ENCODE data around the gene SH3BP4. TPM values are rescaled to one million over a fixed set of nuclear protein-coding genes. Genes with fewer than 3 reads are reported as not detected.

The SH3BP4 gene
- total RNA-seq, 1 donor = 121 TPM

DNA sequence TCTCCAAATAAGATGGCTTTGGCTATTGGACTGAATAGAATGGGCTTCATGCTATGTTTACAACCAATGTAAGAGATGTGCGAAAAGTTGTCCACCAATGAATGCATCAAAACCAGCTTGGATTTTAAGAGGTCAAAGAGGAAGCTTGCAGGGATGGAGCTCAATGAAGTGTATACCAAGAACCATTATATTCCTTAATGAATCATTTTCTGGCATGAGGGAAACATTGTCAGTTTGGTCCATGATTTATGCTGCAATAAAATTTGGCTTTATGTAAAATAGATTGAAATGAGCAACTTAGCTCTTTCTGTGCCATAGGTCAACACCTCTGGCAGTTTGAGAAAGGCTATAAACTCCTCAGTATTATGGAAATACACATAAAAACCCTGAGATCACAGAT is 107.3 kb downstream of the SH3BP4 start:
- Histone ChIP-seq H3K79me2 (ENCODE audit: insufficient read depth, low read length) (no peaks in the 10 kb centered on the region), H3K36me3 (ENCODE audit: insufficient read depth, low read length) (peaks cover 25% of the 10 kb centered on the region), H4K20me1 (ENCODE audit: insufficient read depth, low read length) (peaks cover 7% of the 10 kb centered on the region), H3K4me2 (ENCODE audit: insufficient read depth, low read length) (no peak overlapping the region), H3K4me1 (ENCODE audit: insufficient read depth, low read length) (no peaks in the 10 kb centered on the region), H3K27ac (ENCODE audit: low read depth, low read length) (no peak overlapping the region), H3K9me3 (ENCODE audit: low read depth, low read length) (no peaks in the 10 kb centered on the region), H3K4me3 (ENCODE audit: insufficient read depth, low read length) (no peak overlapping the region), H3K27me3 (ENCODE audit: insufficient read depth, low read length) (no peaks in the 10 kb centered on the region), H2AFZ (ENCODE audit: low read length) (no peak overlapping the region)
- DNase-seq (ENCODE audit: insufficient read length, low spot score, missing footprints) = no peak
- TF ChIP-seq, protein P1, sequence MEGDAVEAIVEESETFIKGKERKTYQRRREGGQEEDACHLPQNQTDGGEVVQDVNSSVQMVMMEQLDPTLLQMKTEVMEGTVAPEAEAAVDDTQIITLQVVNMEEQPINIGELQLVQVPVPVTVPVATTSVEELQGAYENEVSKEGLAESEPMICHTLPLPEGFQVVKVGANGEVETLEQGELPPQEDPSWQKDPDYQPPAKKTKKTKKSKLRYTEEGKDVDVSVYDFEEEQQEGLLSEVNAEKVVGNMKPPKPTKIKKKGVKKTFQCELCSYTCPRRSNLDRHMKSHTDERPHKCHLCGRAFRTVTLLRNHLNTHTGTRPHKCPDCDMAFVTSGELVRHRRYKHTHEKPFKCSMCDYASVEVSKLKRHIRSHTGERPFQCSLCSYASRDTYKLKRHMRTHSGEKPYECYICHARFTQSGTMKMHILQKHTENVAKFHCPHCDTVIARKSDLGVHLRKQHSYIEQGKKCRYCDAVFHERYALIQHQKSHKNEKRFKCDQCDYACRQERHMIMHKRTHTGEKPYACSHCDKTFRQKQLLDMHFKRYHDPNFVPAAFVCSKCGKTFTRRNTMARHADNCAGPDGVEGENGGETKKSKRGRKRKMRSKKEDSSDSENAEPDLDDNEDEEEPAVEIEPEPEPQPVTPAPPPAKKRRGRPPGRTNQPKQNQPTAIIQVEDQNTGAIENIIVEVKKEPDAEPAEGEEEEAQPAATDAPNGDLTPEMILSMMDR (IDR thresholded peaks at IDR 0.05; ENCODE audit: extremely low read depth, low read depth, low read length) = no peak

DNA sequence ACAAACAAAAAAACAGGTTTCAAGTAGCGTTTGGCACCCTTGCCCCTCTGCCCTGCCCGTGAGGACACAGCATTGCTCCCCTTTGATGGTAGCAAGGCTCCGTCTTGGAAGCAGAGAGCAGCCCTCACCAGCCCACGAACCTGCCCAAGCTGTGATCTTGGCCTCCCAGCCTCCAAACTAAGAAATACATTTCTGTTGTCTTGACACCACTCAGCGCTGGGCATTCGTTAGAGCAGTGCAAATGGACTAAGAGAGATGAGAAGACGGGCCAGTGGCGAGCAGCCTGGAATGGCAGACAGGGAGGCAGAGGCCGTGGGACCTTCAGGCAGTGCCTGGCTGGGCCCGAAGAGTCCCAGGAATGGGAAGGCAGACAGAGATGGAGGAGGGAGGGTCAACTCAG is 109.8 kb downstream of the SH3BP4 start:
- no peak for DNase-seq (ENCODE audit: insufficient read length, low spot score, missing footprints)
- H3K4me3 ChIP-seq (ENCODE audit: insufficient read depth, low read length) = no peak overlapping the region
- no peak overlapping the region for H3K27ac ChIP-seq (ENCODE audit: low read depth, low read length)
- H3K79me2 ChIP-seq (ENCODE audit: insufficient read depth, low read length) = no peaks in the 10 kb centered on the region
- no peaks in the 10 kb centered on the region for H3K9me3 ChIP-seq (ENCODE audit: low read depth, low read length)
- H3K4me2 ChIP-seq (ENCODE audit: insufficient read depth, low read length) = no peak overlapping the region
- H4K20me1 ChIP-seq (ENCODE audit: insufficient read depth, low read length) = no peaks in the 10 kb centered on the region
- TF ChIP-seq, protein P1 (IDR thresholded peaks at IDR 0.05; ENCODE audit: extremely low read depth, low read depth, low read length) = no peak
- no peak overlapping the region for H2AFZ ChIP-seq (ENCODE audit: low read length)
- H3K4me1 ChIP-seq (ENCODE audit: insufficient read depth, low read length) = no peaks in the 10 kb centered on the region
- H3K36me3 ChIP-seq (ENCODE audit: insufficient read depth, low read length) = peaks cover under 1% of the 10 kb centered on the region
- no peaks in the 10 kb centered on the region for H3K27me3 ChIP-seq (ENCODE audit: insufficient read depth, low read length)

DNA sequence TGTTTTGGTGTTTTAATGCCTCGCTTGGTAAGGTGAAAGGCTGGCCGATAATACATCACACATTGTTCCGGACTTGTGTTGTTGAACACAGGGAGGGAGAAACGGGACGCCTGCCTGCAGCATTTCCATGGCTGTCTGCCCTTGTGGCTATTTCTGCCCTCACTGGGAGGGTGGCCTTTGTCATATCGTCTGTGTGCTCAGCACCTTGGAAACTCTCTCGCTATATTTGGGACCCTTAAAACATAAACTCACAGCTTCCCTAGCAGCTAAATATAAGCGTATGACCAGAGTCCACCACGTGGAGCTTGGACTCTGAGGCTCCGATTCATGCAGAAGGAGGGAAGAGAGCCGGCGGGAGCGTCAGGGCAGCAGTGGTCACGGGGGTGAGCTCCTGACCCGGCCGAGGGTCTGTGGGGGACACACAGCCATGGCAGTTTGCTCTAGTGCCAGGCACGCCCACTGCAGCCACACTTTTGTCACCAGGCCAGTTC is 111.7 kb downstream of the SH3BP4 start:
- Histone ChIP-seq H3K79me2 (ENCODE audit: insufficient read depth, low read length) (no peaks in the 10 kb centered on the region), H3K4me1 (ENCODE audit: insufficient read depth, low read length) (no peaks in the 10 kb centered on the region), H3K9me3 (ENCODE audit: low read depth, low read length) (no peaks in the 10 kb centered on the region), H3K4me3 (ENCODE audit: insufficient read depth, low read length) (no peak overlapping the region), H3K36me3 (ENCODE audit: insufficient read depth, low read length) (no peaks in the 10 kb centered on the region), H2AFZ (ENCODE audit: low read length) (no peak overlapping the region), H4K20me1 (ENCODE audit: insufficient read depth, low read length) (no peaks in the 10 kb centered on the region), H3K4me2 (ENCODE audit: insufficient read depth, low read length) (no peak overlapping the region), H3K27me3 (ENCODE audit: insufficient read depth, low read length) (no peaks in the 10 kb centered on the region), H3K27ac (ENCODE audit: low read depth, low read length) (no peak overlapping the region)
- TF ChIP-seq, protein P1 (IDR thresholded peaks at IDR 0.05; ENCODE audit: extremely low read depth, low read depth, low read length) = no peak
- no peak for DNase-seq (ENCODE audit: insufficient read length, low spot score, missing footprints)

DNA sequence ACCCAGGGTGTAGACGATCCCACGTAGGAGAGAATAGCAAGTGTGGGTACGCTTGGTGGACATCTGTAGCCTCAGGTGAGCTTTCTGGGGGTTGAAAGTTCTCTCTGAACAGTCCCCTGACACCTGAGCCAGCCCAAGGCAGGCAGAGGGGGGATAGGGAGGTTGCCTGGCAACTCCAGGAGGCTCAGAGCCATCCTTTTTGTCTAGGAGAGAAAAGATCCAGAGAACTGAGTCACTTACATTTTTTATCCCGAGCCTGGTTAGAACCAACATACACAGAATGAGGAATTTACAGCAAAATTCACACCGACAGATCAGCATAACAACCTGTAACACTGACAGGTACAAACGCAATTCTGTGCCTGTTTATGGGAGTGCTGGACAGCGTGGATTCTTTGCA is 113.2 kb downstream of the SH3BP4 start:
- no peak overlapping the region for H2AFZ ChIP-seq (ENCODE audit: low read length)
- no peaks in the 10 kb centered on the region for H3K36me3 ChIP-seq (ENCODE audit: insufficient read depth, low read length)
- H3K27me3 ChIP-seq (ENCODE audit: insufficient read depth, low read length) = no peaks in the 10 kb centered on the region
- no peaks in the 10 kb centered on the region for H3K79me2 ChIP-seq (ENCODE audit: insufficient read depth, low read length)
- H3K4me3 ChIP-seq (ENCODE audit: insufficient read depth, low read length) = no peak overlapping the region
- DNase-seq (ENCODE audit: insufficient read length, low spot score, missing footprints) = no peak
- H3K9me3 ChIP-seq (ENCODE audit: low read depth, low read length) = no peaks in the 10 kb centered on the region
- no peak overlapping the region for H3K27ac ChIP-seq (ENCODE audit: low read depth, low read length)
- TF ChIP-seq, protein P1 (IDR thresholded peaks at IDR 0.05; ENCODE audit: extremely low read depth, low read depth, low read length) = no peak
- no peaks in the 10 kb centered on the region for H3K4me1 ChIP-seq (ENCODE audit: insufficient read depth, low read length)
- no peaks in the 10 kb centered on the region for H4K20me1 ChIP-seq (ENCODE audit: insufficient read depth, low read length)
- H3K4me2 ChIP-seq (ENCODE audit: insufficient read depth, low read length) = no peak overlapping the region

Data from osteoblast (primary cell).